ENCODE data around the gene OR6C75.
"Not testable (repeated sequence)": the region's sequence is repeated elsewhere in the genome, so short reads cannot be mapped to it uniquely, and the experiment has no call there.

OR6C75 gene

GRCh38 chr12:55372521-55372920, 9.7 kb downstream of the OR6C75 start:
- no peak for TF ChIP-seq CTCF (IDR thresholded peaks at IDR 0.05; ENCODE audit: borderline replicate concordance, insufficient read depth, low read depth, low read length)
- H3K4me3 ChIP-seq (ENCODE audit: low read depth, low read length): no peak overlapping the region

GRCh38 chr12:55385891-55386290, 23.1 kb downstream of the OR6C75 start:
- no peak overlapping the region for H3K4me3 ChIP-seq (ENCODE audit: low read depth, low read length)
- no peak for TF ChIP-seq CTCF (IDR thresholded peaks at IDR 0.05; ENCODE audit: borderline replicate concordance, insufficient read depth, low read depth, low read length)

GRCh38 chr12:55392032-55392795, 29.4 kb downstream of the OR6C75 start:
- H3K4me3 ChIP-seq (ENCODE audit: low read depth, low read length): no peak overlapping the region
- no peak for TF ChIP-seq CTCF (IDR thresholded peaks at IDR 0.05; ENCODE audit: borderline replicate concordance, insufficient read depth, low read depth, low read length)

GRCh38 chr12:55396326-55396725, 33.6 kb downstream of the OR6C75 start:
- TF ChIP-seq CTCF (IDR thresholded peaks at IDR 0.05; ENCODE audit: borderline replicate concordance, insufficient read depth, low read depth, low read length): no peak
- no peak overlapping the region for H3K4me3 ChIP-seq (ENCODE audit: low read depth, low read length)

- TF ChIP-seq CTCF (IDR thresholded peaks at IDR 0.05; ENCODE audit: borderline replicate concordance, insufficient read depth, low read depth, low read length): no peak
- H3K4me3 ChIP-seq (ENCODE audit: low read depth, low read length): no peak within 1 kb of the TSS
Observed at GRCh38 chr12:55400229-55400628, 37.5 kb downstream of the OR6C75 start, which contains the start of gene OR6C65. Gene OR6C65, plus strand, starts transcription at chr12:55400529. Its CDS starts 0 bp downstream, at chr12:55400529.

GRCh38 chr12:55407866-55408265, 45.1 kb downstream of the OR6C75 start:
- TF ChIP-seq CTCF (IDR thresholded peaks at IDR 0.05; ENCODE audit: borderline replicate concordance, insufficient read depth, low read depth, low read length): no peak

GRCh38 chr12:55409133-55409532, 46.4 kb downstream of the OR6C75 start:
- H3K4me3 ChIP-seq (ENCODE audit: low read depth, low read length): not testable (repeated sequence)

More at GRCh38 chr12:55407866-55408265, 45.1 kb downstream of the OR6C75 start:
- no peak overlapping the region for H3K4me3 ChIP-seq (ENCODE audit: low read depth, low read length)

GRCh38 chr12:55412138-55412537, 49.4 kb downstream of the OR6C75 start:
- H3K4me3 ChIP-seq (ENCODE audit: low read depth, low read length): not testable (repeated sequence)

GRCh38 chr12:55413498-55414388, 51.0 kb downstream of the OR6C75 start:
- H3K4me3 ChIP-seq (ENCODE audit: low read depth, low read length): not testable (repeated sequence)

GRCh38 chr12:55414396-55414823, 51.6 kb downstream of the OR6C75 start:
- not testable (repeated sequence) for H3K4me3 ChIP-seq (ENCODE audit: low read depth, low read length)

- H3K4me3 ChIP-seq (ENCODE audit: low read depth, low read length): not testable (repeated sequence)
Observed at GRCh38 chr12:55414889-55415288, 52.1 kb downstream of the OR6C75 start.
